GM18526 (cell line): ENCODE measurements around the gene PRCD.

ENCODE experiments used
- POLR2A ChIP-seq: IDR thresholded peaks from 3 replicates; pipeline ENCODE4 v1.6.1; 2011; ENCODE audit not compliant: insufficient read length; ENCODE audit errors: extremely low read depth

PRCD gene

DNA sequence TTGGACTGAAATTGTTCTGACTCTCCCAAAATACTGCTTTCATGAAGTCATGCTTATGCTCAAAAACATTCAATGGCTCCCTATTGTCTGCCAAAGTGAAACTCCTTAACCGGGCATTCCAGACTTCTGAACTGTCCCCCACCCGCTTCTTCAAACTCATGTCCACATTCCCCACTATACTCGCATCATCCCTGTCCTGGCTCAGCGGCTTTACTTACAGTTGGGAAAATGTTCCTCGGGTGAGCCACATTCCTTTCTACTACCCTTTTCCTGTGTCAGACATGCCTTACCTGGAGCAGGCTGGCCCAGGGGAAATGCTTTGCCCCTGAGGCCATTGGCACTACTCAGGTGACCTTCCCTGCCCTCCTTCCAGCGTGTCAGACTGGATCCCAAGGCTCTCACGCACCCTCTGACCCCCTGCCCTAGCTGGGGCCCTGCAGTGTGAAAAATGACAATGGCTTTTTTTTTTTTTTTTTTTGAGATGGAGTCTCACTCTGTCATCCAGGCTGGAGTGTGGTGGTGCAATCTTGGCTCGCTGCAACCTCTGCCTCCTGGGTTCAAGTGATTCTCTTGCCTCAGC, 7.7 kb upstream of the PRCD start:
- TF ChIP-seq POLR2A, result no peak

DNA sequence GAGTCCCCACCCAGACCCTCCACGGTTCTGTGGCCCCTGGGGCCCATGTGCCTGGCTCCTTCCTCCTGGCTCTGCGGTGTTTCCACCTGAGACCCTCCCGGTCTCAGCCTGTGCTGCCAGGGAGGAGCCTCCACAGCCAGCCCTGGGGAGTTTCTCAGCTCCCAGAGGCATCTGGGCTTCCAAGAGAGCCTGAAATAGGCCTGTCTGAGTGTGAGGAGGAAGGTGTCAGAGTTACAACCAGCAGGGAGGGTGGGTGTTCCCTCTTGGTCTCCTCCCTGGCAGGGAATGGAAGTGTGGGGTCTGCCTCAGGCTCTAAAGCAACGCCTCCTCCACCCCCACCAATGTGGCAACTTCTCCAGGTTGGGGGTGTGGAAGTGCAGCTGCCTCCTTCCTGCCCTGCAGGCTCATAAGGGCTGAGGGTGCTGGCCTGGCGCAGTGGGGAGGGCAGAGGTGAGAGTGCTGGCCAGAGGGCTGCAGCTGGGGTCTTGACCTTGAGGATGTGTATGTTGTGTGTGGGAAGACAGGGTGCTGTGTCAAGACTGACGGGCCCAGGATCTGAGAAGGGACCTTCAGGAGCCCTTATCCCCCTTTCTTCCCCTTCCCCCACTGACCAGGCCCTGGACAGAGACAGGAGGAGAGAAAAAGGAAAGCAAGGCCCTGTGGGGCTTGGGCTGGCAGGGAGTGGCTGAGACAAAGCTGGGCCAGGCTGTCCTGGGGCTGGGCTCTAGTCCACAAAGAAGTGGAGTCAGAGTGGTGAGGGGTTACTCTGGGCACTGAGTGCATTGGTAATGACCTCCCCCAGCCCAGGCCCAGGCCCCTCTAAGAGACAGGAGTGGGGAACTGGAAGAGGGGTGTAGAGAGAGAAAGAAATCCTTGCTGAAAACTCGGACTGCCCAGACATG, 4.8 kb upstream of the PRCD start:
- TF ChIP-seq POLR2A, result no peak

DNA sequence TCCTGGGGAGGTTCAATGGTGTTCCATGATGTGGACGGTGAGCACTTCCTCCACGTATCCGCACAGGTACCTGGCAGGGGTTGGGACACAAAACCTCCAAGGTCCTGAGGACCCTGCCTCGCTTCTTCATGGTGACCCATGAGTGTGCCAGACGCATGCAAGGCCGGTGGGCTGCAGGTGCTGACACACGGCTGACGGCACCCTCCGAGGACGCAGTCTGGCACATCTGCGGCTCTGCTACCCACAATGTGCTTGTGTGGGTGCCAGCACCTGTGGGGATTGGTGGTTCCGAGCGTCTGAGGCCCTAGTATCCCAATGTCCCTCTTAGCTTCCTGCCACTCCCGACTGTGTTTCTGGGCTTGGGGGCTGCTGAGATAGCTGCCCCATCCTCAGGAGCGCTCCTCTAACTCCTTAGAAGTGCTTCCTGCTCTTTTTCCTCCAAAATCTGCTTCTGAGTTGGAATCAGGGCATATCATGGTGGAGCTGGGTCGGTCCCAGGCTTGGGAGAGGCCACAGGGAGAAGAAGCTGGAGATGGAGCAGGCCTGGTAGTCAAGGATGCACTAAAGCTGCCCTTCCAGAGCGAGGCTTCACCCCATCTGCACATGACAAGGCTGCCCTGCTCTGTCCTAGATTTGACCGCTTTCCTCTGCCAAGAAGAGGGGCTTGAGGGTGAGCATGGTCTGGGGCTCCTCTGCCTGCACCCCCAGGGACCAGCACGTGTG, 3.9 kb upstream of the PRCD start:
- TF ChIP-seq POLR2A, result no peak

DNA sequence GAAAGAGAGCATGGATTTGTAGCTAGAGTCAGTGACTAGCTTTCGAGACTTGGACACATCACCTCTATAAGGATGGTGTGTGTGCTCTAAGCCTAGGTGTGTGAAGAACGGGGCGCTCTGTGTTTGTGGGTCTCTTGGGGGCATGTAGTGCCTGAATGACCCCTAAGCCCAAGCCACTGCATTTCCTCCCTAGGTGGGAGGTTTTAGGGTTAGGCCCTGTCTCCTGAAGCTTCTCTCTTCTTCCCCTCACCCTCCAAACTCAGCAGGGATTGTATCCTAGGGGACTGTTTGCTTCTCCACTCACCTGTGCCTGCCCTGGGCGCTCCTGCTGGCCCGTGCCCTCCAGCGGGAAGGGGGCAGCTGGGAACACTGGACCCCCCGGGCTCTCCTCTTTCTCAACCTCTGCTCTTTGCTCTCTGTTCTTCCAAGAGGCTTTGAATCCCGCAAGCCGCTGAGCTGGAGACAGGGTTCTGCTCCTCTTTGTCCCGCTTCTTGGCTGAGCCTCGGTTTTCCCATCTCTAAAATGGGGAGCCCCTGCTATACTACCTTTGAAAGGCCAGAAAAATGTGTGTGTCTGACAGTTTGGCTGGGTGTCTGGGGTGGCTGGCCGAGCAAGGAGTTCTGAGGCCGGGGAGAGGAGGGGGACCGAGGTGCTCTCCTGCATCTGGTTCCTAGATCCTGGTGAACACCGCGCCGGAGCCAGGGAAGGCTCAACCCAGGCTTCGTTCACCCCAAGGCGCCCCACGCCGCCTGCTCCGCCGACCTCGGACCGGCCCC, 3.1 kb upstream of the PRCD start:
- TF ChIP-seq POLR2A, result no peak

DNA sequence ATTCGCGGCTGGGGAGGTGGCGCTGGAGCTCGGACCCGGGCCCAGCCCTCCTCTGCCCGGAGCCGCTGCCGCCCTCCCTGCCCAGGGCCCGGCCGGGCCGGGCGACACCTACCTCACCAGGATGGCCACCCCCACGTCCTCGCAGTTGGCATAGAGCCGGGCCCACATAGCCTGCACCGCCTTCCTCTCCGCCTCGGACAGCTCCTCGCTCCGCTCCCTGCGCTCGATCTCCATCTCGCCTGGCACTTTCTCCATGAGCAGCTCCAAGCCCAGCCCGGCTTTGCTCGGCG, 2.6 kb upstream of the PRCD start:
- no peak for TF ChIP-seq POLR2A

DNA sequence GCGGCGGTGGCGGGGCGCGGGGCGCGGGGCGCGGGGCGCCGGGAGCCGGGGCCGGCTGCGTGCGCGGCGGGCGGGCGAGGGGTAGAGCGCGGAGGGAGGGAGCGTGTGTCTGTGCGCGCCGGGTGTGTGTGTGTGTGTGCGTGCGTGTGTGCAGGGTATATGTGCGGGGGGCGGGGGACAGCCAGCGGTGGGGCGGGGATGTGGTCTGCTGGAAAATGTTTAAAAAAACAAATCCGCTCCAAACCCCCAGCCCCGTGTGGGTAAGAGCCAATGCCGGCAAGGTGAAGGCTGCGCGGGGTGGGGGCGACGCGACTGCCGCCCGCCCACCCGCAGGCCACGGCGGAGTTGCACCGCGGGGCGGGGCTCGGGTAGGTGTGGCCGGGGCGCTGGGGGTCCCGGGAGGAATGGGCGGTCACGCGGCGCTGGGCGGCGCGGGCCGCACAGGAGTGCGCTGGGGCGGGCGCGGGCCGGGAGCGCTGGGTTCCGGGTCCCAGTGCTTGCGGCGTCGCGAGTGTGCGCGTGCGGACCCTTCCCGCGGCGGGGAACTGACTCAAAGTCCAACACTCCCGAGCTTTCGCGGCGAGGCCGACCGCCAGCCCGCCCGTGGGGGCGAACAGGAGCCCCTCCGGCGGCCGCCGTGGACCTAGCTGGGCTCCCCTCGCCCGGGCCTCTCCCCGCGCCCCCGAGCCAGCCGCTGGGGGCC, 2.1 kb upstream of the PRCD start, which contains the start of gene CYGB:
Gene CYGB (minus strand): TSS at position 132 of the 703 bp plus-strand sequence. CDS start 167 bp downstream, outside the sequence.
- TF ChIP-seq POLR2A, result no peak

DNA sequence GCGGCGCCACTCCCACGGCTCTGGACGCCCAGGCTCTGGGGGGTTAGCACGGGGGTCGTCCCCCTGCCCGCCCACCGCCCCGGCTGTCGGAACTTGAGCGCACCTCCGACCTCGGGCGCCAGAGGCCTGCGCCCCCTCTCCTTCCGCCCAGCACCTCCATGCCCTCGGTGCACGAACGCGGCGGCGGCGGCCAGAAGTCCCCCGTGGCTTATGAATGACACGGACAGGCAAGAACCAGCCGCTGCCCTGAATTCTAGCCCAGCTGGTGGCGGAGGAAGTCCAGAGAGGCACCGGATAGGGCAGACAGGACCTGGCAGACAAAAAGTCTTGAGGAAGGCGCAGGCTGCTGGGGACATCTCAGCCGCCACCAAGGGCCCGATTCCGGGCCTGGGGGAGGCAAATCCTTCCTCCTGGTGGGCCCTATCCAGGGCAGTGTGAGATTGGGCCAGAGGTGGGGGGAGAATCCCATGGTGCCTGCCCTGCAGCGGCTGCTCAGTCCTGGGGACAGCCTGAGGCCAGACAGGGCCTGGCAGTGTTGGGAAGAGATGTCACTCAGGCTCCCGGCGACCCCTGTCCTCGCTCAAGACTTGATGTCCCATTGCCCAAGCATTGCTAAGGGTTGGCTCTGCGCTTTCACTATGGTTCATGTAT, 1.4 kb upstream of the PRCD start:
- no peak for TF ChIP-seq POLR2A

DNA sequence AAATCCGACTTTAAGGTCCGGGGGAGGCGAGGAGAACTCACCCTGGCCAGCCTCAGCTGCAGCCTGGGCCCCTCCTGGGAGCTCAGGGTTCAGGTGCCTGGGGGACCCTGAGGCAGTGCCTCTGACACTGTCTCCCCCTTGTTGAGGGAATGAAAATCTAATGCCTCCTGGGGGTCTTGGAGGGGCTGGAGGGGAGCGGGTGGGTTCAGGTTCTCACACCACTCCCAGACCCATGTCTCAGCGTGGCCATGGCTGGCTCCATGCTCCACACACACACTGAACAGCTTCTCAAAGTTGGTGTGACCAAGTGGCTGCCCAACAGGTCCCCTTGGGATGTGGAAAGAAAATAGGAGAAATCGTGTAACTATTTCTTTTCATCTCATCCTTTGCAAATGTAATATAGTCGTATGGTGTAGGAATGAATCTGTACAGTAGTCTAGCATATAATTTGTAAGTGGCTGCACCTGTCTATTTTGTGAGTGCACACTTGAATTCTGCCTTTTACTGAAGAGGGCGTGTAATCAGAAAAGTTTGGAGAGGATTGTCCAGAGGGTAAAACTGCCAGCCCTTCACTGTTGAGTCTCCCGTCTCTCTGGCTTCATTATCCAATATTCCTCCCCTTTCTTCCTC, 788 bp upstream of the PRCD start:
- TF ChIP-seq POLR2A, result no peak

DNA sequence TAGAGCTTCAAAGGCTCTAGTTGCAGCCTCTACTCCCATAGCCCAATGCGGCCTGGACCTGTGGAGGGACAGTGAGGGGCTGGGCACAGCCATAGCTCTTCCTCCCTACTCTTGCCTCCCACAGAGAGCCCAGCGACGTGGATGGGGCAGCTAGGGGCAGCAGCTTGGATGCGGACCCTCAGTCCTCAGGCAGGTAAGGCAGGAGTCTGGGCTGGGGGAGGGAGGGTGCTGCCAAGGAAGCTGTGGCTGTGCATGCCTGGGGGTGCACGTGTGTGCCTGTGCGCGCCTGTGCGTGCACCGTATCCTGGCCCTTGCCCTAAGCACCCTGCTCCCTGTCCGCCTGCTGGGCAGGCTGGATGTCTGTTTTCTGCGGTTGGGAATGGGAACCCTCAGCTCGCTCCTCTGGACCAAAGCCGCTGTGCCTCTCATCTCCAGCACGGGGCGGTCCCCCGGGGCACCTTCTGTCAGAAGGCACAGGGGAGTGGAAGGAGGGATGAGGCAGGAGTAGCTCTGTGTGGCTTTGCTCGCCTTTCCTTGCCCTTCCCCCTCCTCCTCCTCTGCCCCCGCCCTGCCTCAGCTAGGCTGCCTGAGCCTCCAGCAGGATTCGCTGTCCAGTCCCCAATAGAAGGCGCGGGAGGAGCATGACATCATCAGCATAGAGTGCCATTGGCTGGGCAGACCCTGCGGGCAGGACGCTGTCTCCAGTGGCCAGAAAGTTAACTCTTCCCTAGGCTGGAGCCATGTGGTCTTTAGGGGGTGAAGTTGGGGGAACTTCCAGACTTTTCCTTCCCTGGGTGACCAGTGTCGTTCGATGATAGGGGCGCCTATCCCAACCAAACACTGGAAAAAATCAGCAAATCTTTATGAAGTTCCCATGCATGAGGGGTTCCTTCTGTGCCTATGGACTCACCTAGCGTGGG, 797 bp downstream of the PRCD start:
- no peak for TF ChIP-seq POLR2A

DNA sequence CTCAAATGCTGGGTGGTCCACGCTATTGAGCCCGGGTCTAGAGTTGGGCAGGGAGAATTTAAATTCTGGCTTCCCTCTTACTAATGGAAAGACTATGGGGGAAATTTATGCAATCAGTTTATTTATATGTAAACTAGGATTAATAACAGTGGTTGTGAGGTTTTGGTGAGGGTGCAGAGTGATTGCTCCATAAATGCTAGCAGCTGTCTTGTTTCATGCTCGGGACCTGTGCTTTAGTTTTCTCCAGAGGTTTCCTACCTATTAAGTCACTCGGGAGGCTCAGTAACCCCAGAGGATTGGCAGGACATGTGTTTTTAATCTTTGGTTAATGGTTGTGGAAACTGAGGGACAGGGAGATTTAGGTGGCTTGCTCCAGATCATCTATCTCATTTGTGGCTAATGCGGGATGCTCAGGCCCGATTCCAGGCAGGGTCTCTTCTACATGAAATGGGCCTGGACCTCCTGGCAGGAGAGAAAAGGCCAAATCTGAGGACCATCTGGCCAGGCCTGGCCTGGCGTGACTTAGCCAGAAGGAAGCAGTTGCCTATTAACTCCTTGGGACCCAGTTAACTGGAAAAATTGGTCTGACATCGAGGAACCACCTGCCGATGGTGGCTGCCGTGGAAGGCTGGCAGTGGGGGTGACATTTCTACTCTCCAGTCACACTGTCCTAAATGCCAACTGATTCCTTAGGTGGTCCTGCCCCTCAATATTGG, 2.1 kb downstream of the PRCD start:
- no peak for TF ChIP-seq POLR2A

DNA sequence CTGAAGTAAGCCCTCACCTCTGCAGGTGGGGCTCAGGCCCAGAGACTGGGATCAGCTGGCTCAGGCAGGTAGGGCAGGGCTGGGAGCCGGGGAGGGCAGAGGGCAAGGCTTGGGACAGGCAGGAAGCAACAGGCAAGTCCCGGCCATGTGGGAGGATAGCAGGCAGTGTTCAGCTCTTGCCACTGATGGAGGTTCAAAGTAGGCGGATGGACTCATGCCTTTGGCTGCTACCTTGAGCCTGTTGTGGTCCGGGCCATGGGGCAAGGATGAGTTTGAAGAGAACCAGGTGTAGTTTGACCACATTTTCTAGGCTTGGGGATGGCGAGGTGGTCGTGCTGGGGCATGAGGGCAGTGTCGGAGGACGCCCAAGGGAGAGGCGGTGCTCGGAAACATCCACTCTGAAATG, 2.7 kb downstream of the PRCD start:
- TF ChIP-seq POLR2A, result no peak

DNA sequence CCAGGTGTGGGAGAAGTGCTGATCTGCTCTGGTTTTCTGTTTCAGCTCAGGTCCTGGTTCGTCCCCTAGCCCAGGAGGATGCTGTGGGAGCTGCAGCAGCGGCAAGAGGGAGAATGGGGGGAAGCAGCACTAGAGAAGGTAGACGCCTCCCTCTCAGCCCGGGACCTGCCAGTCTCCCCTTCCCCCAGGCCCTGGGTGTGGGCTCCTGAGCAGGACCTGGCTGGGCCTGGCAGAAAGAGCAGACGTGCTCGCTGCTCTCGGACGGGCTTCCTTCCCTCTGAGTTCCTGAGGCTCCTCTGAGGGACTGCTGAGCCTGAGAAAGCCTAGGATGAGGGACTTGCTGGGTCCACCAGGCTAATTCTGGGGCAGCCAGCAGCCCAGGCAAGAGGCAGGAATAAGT, 3.1 kb downstream of the PRCD start:
- no peak for TF ChIP-seq POLR2A

DNA sequence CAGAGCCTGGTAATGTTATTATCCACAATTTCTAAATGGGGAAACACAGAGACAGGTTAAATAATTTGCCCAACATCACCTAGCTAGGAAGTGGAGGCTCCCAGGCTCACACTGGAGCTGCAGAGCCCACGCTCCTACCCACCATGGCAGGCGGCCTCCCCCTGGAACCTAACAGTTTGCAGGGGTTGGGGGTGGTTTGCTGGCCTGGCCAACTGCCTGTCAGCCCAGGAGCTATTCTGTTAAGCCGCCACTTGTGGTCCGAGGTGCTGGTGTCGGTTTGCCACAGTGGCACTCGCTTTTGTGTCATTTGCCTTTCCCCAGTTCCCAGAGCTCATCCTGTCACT, 3.6 kb downstream of the PRCD start:
- no peak for TF ChIP-seq POLR2A
